HG03064 (cell line): ENCODE data around the gene DUS2.

Source experiments
- ATAC-seq: cut with Tn5 transposase; IDR thresholded peaks from one replicate; pipeline ENCODE4 v1.9.1; 2021; ENCODE audit warnings: low read depth; ENCODE audit not compliant: unreplicated experiment

DUS2 gene

GRCh38 chr16:68074850-68075555 lies 51.9 kb downstream of the DUS2 start:
- peak; percentile 70 for ATAC-seq

- ATAC-seq, result no peak
Observed at GRCh38 chr16:68075980-68076379, 52.9 kb downstream of the DUS2 start.

- ATAC-seq, result no peak
Observed at GRCh38 chr16:68076560-68076959, 53.5 kb downstream of the DUS2 start.

GRCh38 chr16:68077866-68078700 lies 55.0 kb downstream of the DUS2 start:
- no peak for ATAC-seq

- ATAC-seq, result no peak
Observed at GRCh38 chr16:68078701-68079375, 55.8 kb downstream of the DUS2 start.

GRCh38 chr16:68079376-68079625 lies 56.2 kb downstream of the DUS2 start:
- no peak for ATAC-seq

- no peak for ATAC-seq
Observed at GRCh38 chr16:68079626-68080344, 56.7 kb downstream of the DUS2 start.

- ATAC-seq, result no peak
Observed at GRCh38 chr16:68081861-68082628, 59.0 kb downstream of the DUS2 start.

- no peak for ATAC-seq
Observed at GRCh38 chr16:68082629-68083238, 59.6 kb downstream of the DUS2 start.

GRCh38 chr16:68083239-68083781 lies 60.2 kb downstream of the DUS2 start:
- no peak for ATAC-seq

GRCh38 chr16:68083861-68084503 lies 60.9 kb downstream of the DUS2 start:
- no peak for ATAC-seq

GRCh38 chr16:68084504-68085258 lies 61.6 kb downstream of the DUS2 start:
- peak; percentile 44 for ATAC-seq

GRCh38 chr16:68085259-68086071 lies 62.4 kb downstream of the DUS2 start, which contains the start of gene NFATC3:
Gene NFATC3 (plus strand): TSS chr16:68085370. CDS start chr16:68085682, 312 bp downstream.
- ATAC-seq, result peak; percentile 43

- no peak for ATAC-seq
Observed at GRCh38 chr16:68086336-68086841, 63.3 kb downstream of the DUS2 start.

- ATAC-seq, result no peak
Observed at GRCh38 chr16:68086860-68087268, 63.8 kb downstream of the DUS2 start.

- ATAC-seq, result no peak
Observed at GRCh38 chr16:68087688-68088087, 64.6 kb downstream of the DUS2 start.
